Endothelial cell of umbilical vein (primary cell): ENCODE measurements around the gene MSL1. TPM values are rescaled to one million over a fixed set of nuclear protein-coding genes. Genes with fewer than 3 reads are reported as not detected.

Experiments used
- BruUV-seq: library from RNA; stranded (reverse); fragments of 400-500 nt; replicated peaks from 2 replicates; lab custom pipeline; 2021; lab: Mats Ljungman, UMichigan
- CTCF ChIA-PET: fragments of 300-600, 350-600 bp; sonication (Branson Sonifier 250); formaldehyde crosslinking; loops from one replicate; lab custom pipeline; 2021; ENCODE audit warnings: antibody characterized with exemption, inconsistent platforms; lab: Charles Lee
- POLR2A ChIA-PET: fragments of 300-600, 350-600 bp; sonication (Branson Sonifier 250); formaldehyde crosslinking; loops from one replicate; lab custom pipeline; 2021; ENCODE audit warnings: antibody characterized with exemption, inconsistent platforms; lab: Charles Lee
- DNase-seq: peaks from one replicate; pipeline ENCODE4 v3.0.0-alpha.2; 2011; ENCODE audit warnings: low read depth, low spot score
- FAIRE-seq: peaks from 2 replicates; lab custom pipeline; 2011; peaks lifted over from hg19 to GRCh38; lab: Jason Lieb, UNC
- H2AFZ ChIP-seq: 2 replicates; pipeline ENCODE4 v1.6.0; 2012; ENCODE audit warnings: low read depth, low read length, control low read depth, inconsistent platforms
- H3K27ac ChIP-seq: 2 replicates; pipeline ENCODE4 v1.5.1; 2011; ENCODE audit warnings: low read depth, mild to moderate bottlenecking, control low read depth, low read length, moderate library complexity; ENCODE audit not compliant: insufficient read depth
- H3K27me3 ChIP-seq, 2 experiments: 2 replicates each; pipeline versions ENCODE4 v1.6.0 to v1.6.1; 2011; ENCODE audit warnings: low read length in 2 of 2, mixed read lengths in 1 of 2; ENCODE audit not compliant: control insufficient read depth in 2 of 2, insufficient read depth in 2 of 2
- H3K36me3 ChIP-seq, 2 experiments: 2 replicates in 1 of 2; 3 replicates in 1 of 2; pipeline ENCODE4 v1.5.1; 2011; ENCODE audit warnings: low read length in 2 of 2, mild to moderate bottlenecking in 1 of 2, moderate library complexity in 1 of 2; ENCODE audit not compliant: control insufficient read depth in 2 of 2, insufficient read depth in 2 of 2; ENCODE audit errors: extremely low read depth in 1 of 2
- H3K4me1 ChIP-seq: 3 replicates; pipeline ENCODE4 v1.5.1; 2011; ENCODE audit warnings: mild to moderate bottlenecking, low read length; ENCODE audit not compliant: control insufficient read depth, insufficient read depth; ENCODE audit errors: extremely low read depth
- H3K4me2 ChIP-seq: 2 replicates; pipeline ENCODE4 v1.6.1; 2011; ENCODE audit warnings: low read length, control low read depth, mixed read lengths; ENCODE audit not compliant: insufficient read depth
- H3K4me3 ChIP-seq, 3 experiments: fragments of 200-600 bp in 1 of 3; sonication (generic), shearing (Covaris generic) in 1 of 3; replicated peaks in 1 of 3; 2 replicates each; pipeline ENCODE4 v1.5.1; 2011 to 2016; ENCODE audit warnings: control low read depth in 3 of 3, low read length in 3 of 3, mild to moderate bottlenecking in 2 of 3, inconsistent platforms in 1 of 3, low read depth in 1 of 3, moderate library complexity in 1 of 3; ENCODE audit not compliant: insufficient read depth in 1 of 3
- H3K79me2 ChIP-seq: 2 replicates; pipeline ENCODE4 v1.6.0; 2012; ENCODE audit warnings: low read length, inconsistent platforms; ENCODE audit not compliant: control insufficient read depth, insufficient read depth
- H3K9ac ChIP-seq: replicated peaks from 2 replicates; pipeline ENCODE3; 2011; ENCODE audit warnings: low read length, control low read depth; ENCODE audit not compliant: insufficient read depth; ENCODE audit errors: extremely low read depth
- H3K9me1 ChIP-seq: replicated peaks from 3 replicates; pipeline ENCODE4 v1.6.0; 2011; ENCODE audit warnings: mild to moderate bottlenecking, low read length; ENCODE audit not compliant: control insufficient read depth, insufficient read depth; ENCODE audit errors: extremely low read depth
- H3K9me3 ChIP-seq: replicated peaks from 2 replicates; pipeline ENCODE4 v1.5.1; 2012; ENCODE audit warnings: low read length, inconsistent platforms; ENCODE audit not compliant: control insufficient read depth, insufficient read depth
- H4K20me1 ChIP-seq: replicated peaks from 2 replicates; pipeline ENCODE3; 2011; ENCODE audit warnings: mild to moderate bottlenecking, low read length; ENCODE audit not compliant: control insufficient read depth, insufficient read depth; ENCODE audit errors: extremely low read depth
- POLR2A ChIP-seq: IDR thresholded peaks from 2 replicates; pipeline ENCODE4 v1.6.1; 2012; ENCODE audit warnings: low read depth, mild to moderate bottlenecking, control low read depth, low read length
- POLR2AphosphoS5 ChIP-seq: IDR thresholded peaks from 2 replicates; pipeline ENCODE4 v1.6.1; 2012; ENCODE audit warnings: low read depth, mild to moderate bottlenecking, control low read depth, low read length, moderate library complexity; ENCODE audit not compliant: insufficient read depth
- dilution Hi-C: fragments of 300-500 bp; cut with MboI; formaldehyde crosslinking; loops from one replicate; pipeline ENCODE4 v1.15.0; 2019; ENCODE audit warnings: low sequenced_read_pairs; ENCODE audit not compliant: extremely low pct_ligation_motif_present
- intact Hi-C: fragments of 100-400 bp; cut with micrococcal nuclease; formaldehyde crosslinking; loops from one replicate; pipeline ENCODE4 v1.10.0; 2022
- polyA plus RNA-seq, 4 experiments: library from polyadenylated mRNA; depleted of rRNA in 3 of 4; stranded (reverse) in 3 of 4; unstranded in 1 of 4; fragments of >200 nt; gene quantifications; 2 replicates each; pipeline versions ENCODE4 v1.2.1 to v1.2.3, GENCODE V29; 2011 to 2012; ENCODE audit warnings: missing spikeins in 1 of 4
- total RNA-seq: library from RNA; stranded (reverse); gene quantifications from 2 replicates; pipeline ENCODE4 v1.2.3, GENCODE V29; 2021
- TF ChIP-seq, protein P1 (sequence below), 2 donors: IDR thresholded peaks; 1 replicate in 1 of 2; 2 replicates in 1 of 2; pipeline ENCODE4 v1.5.1; 2011; ENCODE audit warnings: low read length in 2 of 2, mild to moderate bottlenecking in 2 of 2, moderate library complexity in 2 of 2, control low read depth in 1 of 2, inconsistent platforms in 1 of 2, low read depth in 1 of 2; ENCODE audit not compliant: insufficient read depth in 1 of 2; ENCODE audit errors: extremely low read depth in 1 of 2

Gene MSL1
- total and polyA plus RNA-seq, 2 donors (not counting 3 experiments of a cell fraction or from before 2014, with no cell fraction given): 30.9 to 95.0 TPM

DNA sequence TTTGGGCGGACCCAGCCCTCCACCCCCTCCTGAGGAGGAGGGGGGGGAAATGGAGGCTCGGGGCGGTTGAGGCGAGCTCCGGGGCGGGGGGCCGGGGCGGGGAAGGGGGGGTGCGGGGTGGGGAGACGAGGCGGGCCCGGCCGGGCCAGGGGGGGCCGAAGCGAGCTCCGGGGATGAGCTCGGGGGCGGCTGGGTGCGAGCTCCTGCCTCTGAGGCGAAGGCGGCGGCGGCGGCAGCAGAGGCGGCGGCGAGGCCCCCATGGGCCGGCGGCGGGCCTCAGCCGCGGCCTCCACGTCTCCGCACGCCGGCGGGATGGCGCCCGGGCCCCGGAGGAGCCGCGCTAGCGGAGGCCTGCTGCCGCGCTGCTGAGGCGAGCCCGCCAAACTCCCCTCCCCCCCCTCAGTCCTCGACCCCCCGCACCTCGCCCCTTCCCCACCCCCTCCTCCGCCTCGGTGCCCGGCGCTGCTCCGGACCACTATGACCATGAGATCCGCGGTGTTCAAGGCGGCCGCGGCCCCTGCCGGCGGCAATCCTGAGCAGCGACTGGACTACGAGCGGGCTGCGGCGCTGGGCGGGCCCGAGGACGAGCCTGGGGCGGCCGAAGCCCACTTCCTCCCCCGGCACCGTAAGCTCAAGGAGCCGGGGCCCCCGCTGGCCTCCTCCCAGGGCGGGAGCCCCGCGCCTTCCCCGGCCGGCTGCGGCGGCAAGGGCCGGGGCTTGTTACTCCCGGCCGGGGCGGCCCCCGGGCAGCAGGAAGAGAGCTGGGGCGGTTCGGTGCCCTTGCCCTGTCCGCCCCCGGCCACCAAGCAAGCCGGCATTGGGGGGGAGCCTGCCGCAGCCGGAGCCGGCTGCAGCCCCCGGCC lies 596 bp downstream of the MSL1 start:
- peaks cover 6% of the 10 kb centered on the region for H4K20me1 ChIP-seq
- no peak overlapping the region for H2AFZ ChIP-seq

More for the DNA sequence above, 596 bp downstream of the MSL1 start:
- H3K27me3 ChIP-seq: no peaks in the 10 kb centered on the region
- intact Hi-C loops: no loop called here
- H3K4me3 ChIP-seq: peak overlapping the region; percentile 95 to 100 (median 98)
- CTCF ChIA-PET: interaction anchor here (0.6 to 4.7 kb wide), 12 partner anchors 10 to 108 kb away, joined by 3 to 109 read pairs (median 6); partner anchors contain the start of genes CASC3 and CSF3
- peak; percentile 35 for TF ChIP-seq POLR2AphosphoS5
- TF ChIP-seq POLR2A: no peak
- TF ChIP-seq, protein P1, sequence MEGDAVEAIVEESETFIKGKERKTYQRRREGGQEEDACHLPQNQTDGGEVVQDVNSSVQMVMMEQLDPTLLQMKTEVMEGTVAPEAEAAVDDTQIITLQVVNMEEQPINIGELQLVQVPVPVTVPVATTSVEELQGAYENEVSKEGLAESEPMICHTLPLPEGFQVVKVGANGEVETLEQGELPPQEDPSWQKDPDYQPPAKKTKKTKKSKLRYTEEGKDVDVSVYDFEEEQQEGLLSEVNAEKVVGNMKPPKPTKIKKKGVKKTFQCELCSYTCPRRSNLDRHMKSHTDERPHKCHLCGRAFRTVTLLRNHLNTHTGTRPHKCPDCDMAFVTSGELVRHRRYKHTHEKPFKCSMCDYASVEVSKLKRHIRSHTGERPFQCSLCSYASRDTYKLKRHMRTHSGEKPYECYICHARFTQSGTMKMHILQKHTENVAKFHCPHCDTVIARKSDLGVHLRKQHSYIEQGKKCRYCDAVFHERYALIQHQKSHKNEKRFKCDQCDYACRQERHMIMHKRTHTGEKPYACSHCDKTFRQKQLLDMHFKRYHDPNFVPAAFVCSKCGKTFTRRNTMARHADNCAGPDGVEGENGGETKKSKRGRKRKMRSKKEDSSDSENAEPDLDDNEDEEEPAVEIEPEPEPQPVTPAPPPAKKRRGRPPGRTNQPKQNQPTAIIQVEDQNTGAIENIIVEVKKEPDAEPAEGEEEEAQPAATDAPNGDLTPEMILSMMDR (IDR thresholded peaks at IDR 0.05; ENCODE audit: extremely low read depth in 1 of 2, insufficient read depth in 1 of 2, low read depth in 1 of 2, low read length in 2 of 2): peak in 1 of 2 donors; percentile 26
- peak overlapping the region; percentile 82 for H3K9ac ChIP-seq
- POLR2A ChIA-PET: interaction anchor here (0.9 to 3.1 kb wide), 5 partner anchors 9 to 22 kb away, joined by 3 to 12 read pairs (median 5); partner anchors contain the start of gene CASC3
- H3K27ac ChIP-seq: peak overlapping the region; percentile 63
- peaks cover 5 to 7% of the 10 kb centered on the region in 2 experiments for H3K36me3 ChIP-seq
- H3K4me2 ChIP-seq: no peak overlapping the region
- BruUV-seq: no TSS peak
- H3K4me1 ChIP-seq: peaks cover 22% of the 10 kb centered on the region
- dilution Hi-C loops: no loop called here
- peak; percentile 24 for FAIRE-seq
- H3K9me1 ChIP-seq: no peaks in the 10 kb centered on the region
- peak; percentile 42 for DNase-seq
- H3K9me3 ChIP-seq: no peaks in the 10 kb centered on the region
- peaks cover 55% of the 10 kb centered on the region for H3K79me2 ChIP-seq
